SIG-M5 treated with dmso at 0.1 percent for 504 hours (cell line): Measurements from ENCODE around the gene UBE2D2.
A peak's percentile ranks its signal among the peaks of the same experiment; 100 is the strongest.

Source experiments
- DNase-seq: peaks from one replicate; lab custom pipeline; 2025; ENCODE audit not compliant: unreplicated experiment; lab: John Stamatoyannopoulos, UW

UBE2D2 gene

DNA sequence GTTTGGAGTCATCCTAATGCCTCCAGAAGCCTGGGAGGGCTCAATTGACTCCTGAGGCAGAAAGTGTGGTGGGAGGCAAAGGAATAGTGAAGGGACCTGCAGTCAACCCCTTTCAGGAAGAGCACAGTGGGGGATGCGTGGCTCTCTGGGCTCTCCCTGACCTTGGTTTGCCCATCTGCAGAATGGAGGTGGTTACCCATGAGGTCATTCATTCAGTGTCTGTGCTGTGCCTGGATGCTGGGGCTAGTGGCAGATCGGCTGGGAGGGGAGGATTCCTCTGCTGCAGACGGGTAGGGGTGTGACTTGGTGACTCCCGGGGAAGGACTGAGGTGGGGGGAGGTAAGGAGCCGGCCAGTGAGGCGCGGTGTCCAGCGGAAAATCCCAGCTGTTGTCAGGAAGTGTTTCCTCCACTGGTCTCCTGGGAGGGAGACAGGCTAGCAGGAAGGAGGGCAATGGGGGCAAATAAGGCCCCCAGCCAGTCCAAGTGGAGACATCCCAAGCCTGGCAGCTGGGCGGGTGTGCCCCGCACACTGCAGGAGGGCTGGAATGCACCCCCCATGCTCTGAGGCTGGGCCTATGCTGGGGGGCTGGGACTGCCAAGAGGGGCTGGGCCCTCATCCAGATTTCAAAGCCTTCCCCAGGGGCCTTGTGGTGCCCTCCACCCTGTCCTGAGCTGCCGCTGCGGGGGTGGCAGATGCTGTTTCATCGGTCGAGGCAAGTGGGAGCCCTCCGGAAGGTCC, 98.0 kb downstream of the UBE2D2 start:
- no peak for DNase-seq

DNA sequence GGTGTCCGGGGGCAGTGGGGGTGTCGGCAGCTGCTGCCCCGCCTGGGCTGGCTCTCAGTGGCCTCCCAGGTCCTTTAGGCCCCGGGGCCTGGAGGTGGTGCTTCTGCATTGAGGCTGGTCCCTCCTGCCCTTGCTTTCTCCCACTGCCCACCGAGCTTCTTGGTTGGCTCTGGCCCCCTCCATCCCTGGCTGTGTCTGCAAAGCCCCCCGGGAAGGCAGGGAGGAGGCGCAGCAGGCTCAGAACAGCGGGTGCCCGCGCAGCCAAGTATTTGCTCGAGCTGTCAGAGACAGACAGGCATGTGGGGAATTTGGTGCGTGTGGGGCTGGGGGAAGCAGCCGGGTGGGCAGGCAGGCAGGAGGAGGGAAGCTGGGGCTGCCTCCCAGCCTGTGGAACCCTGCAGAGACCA, 98.6 kb downstream of the UBE2D2 start:
- no peak for DNase-seq

DNA sequence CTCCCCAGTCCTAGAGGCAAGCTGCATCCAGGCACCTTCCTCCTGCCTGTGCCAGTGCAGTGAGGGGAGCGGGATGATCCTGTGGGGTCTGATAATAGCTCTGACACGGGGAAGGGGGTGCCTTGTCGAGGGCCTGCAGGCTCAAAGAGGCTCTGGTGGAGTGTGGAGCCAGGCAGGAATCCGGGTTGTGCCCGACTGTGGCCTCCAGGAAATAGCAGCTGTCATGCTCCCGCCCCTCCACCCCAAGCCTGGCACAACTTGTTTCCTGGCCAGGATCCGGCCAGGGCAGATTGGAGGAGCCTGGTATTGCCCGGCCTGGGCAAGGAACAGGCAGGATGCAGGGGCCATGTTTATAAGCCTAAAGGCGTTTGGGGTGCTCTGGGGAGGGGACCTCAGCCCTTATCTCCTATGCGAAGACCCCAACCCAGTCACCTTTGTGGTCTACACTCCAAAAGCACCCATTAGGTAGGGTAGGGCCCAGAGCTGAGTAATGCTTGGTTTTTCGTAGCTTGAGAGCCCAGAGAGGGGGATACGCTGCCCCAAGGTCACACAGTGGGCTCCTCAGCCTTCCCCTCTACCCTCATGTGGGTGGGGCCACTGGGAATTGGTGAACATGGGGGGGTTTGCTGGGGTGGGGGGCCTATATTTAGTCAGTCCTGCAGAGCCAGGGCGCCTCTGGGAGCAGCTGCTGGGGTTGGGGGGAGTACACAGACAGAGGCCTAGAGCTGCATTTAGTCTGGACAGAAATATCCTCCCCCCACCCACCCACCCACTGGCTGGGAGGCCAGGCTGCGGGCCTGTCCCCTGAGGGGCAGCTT, 99.2 kb downstream of the UBE2D2 start:
- peak; percentile 25 for DNase-seq

DNA sequence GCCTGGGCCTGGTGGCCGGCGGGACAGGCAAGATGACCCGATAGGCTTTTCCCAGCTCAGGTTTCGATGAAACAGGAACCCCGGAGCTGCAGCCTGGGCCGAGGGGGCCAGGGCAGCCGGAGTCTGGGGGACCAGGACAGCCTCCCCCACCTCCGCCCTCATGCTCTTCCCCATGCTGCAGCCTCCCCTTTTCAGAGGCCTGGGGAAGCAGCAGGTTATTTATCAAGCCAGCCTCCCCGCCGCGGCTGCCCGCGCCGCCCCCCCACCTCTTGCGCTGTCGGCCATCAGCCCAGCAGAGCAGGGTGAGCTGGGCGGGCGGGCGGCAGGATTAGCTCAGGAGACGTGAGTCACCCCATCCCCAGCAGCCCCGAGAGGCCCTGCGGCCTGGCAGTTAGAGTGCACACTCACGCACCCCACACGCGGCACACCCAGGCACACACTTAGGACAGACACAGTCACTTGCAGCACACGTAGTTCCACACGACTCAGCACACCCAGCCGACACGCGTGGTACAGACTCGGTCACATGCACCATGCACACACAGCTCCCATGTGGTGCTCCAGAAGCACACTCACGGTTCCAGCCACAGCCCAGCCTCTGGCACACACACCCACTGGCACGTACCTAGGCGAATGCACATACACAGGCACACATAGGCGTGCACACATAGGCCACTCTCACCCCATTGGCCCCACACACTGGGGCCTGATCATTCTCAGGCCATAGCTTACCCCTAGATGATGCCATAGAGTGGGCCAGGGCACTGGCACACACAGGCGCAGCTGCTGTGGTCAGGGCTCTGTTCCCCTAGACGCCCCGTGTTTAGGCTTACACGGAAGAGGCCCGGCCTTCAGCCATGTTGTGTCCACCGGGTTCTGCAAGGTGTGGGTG, 100.0 kb downstream of the UBE2D2 start:
- DNase-seq = peak; percentile 92

DNA sequence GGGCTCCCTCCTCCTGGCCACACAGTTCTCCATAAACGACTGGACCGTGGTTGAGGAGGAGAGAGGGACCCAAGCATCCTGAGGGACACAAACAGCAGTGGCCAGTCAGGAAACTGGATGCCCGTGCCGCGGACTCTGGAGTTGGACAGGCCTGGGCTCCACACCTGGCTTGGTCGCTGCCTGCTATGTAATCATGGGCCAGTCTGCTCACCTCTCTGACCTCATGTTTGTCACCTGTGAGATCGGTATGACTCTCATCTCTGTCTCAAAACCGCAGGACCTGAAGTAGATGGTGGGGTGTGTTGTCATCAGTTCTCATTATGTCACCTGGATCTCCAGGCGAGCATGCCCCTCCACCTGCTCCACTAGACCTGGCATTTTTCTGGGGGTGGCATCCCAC, 101.5 kb downstream of the UBE2D2 start:
- no peak for DNase-seq

DNA sequence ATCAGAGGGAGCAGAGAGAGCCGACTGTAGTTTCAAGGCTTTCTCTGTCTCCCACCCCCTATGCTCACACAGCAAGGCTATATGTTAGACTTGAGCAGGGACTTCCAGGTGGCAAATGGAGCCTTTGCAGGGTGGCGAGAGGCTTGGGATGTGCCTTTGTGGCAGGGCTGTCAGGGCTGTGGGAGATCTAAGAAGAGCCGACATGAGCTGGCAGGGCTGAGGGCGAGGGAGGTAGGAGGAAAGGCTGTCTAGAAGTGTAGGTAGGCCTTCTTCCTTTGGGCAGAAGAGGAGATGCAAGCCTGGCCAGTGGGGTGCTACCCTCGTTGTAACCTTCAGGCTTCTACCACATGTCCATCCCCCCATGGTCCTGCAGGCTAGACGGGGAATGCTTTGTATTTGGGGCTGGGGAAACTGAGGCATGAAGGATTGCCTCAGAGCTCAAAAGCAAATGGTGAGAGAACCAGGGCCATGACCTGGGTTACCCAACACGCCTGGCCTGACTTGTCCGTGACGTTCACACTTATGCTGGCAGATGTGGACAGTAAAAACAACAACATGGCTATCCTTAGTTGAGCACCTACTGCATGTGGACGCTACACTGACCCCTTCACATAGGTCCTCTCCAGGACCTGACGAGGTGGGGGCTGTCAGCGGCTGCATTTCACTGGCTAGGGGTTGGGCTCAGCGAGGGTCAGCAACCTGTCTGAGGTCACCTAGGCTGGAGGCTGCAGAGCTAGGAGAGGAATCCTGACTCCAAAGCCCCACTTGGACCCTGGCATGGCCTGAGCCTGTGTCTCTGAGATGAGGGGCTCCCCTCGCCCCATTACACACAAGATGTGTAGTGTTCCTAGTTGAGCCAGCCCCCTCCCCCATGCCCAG, 102.3 kb downstream of the UBE2D2 start:
- DNase-seq = no peak

DNA sequence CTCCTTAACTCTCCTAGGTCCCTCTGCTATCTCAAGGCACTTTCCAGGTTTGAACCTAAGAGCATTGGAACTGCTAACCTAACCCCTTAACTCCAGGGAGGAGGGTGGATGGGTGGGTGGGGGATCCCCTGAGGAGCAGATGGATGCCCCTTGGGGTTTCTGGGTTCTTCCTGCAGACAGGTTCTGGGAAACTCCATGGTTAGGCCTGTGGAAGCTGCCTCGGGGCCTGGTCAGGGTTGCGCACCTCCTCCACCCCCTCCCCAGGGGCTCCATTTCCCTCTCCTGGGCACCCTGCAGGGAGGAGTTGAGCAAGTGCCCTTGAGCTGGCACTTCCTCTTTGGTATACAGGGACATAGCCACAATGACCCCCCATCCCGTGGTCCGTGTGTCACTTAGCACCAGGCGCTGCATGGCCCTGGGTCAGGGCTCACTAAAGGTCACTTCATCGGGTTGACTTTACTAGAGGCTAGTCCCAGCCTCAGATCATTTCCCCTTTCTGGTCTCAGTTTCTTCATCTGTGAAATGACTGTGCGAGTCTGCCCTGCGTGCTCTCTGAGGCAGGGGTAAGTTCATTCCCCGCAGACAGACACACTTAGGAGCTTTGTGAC, 103.1 kb downstream of the UBE2D2 start:
- DNase-seq = peak; percentile 93

DNA sequence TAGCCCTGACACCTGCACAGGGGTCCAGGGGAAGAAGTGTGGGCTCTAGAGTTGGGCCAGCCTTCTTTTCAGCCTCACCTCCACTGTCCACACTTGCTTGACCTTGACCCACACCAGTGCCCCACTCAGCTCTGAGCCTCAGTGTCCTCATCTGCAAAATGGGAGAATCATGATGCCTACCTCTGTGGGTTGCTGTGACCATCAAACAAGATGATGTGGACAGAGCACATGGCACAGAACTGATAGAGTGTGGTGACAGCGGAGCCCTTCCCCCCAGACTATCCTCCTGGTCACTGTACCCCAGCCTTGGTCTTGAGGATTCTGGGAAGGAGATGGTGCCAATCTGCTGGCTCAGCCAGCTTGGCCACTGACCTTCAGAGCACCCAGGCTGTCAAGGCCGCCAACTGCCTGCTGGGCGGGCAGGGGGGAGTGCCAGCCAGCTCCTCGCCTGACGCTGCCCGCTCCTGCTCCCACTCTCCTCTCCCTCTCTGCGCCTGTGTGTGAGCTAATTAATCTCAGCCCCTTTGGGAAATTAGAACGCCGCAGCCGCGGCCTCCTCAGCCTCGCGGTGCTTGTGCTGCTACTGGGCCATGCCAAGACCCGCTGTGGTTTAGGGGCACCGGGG, 103.7 kb downstream of the UBE2D2 start:
- no peak for DNase-seq

DNA sequence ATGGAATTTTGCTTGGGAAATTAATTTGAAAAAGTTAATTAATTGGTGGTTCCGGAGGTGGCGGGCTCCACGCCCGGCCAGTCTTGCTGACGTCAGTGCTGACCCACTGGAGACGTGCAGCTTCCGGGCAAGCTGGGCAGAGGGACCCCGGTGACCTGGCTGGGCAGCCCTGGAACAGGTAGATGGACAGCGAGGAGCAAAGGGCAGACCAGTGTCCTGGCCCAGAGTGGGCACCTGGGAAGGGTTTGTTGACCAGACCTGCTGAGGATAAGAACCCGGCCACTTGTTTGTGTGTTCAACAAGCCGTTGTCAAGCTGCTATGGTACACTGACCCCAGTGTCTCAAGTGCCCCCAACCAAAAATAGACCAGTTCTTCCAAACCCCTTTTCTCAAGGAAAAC, 104.5 kb downstream of the UBE2D2 start:
- no peak for DNase-seq

DNA sequence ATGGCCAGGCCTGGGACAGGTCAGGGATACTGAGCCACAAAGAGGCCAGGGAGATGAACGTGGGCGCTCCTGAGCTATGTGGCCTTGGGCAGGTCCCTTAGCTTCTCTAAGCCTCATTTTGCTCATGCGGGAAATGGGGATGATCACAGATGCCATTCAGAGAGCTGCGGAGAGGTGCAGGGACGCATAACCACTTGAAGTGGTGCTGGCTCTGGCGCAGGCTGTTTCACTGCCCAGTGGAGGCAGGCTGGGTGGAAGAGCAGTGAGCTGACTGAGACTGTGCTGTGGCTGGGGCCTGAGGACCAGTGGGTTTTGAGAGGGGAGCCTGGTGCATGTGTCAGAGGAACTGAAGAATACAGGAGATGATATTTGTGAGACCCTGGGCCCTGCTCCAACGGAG, 105.4 kb downstream of the UBE2D2 start:
- no peak for DNase-seq

DNA sequence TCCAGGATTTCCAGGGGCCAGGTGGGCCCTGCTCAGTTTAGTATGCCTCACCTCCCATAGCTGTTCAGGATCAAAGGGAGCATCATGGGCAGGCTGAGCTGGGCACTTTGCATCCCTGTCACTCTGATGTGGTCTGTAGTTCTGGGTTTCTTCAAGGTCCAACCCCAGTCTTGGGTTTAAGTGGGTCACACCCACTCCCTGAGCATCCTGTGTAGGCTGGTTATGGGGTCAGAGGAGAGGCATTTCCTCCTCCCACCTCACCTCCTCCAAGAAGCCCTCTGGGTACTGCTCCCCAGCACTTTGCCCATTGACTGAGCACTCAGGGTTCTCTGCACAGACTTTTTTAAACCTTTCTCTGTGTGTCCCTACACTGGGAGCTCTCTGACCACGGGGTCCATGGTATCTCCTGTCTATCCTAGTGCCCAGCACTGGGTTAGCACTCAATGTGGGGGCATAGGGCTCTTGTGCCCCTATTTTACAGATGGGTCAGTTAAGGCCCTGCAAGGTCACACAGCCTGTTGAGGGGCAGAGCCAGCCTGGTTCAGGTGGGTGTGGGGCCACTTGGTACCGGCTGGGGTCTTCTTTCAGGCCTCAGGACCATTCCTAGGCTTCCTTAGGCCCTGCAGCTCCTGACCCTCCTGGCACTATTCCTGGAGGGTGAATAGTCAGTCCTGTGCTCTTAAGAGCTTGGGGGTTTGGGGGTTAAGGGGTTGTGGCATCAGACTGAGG, 106.0 kb downstream of the UBE2D2 start:
- DNase-seq = no peak

DNA sequence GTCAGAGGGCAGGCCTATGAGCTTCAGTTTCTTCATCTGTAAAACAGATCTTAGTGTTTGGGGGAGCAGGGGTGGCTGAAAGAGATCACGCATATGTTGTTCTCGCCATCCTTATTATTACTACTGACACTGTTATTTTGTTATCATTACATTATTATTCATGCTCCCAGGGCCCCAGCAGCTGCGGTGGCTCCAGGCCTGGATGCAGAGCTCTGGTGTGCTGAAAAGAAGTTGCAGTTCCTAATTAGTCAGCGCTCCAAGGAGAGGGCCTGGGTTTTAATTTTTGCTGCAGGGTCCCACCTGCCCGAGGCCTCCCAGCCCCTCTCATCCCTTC, 106.6 kb downstream of the UBE2D2 start:
- no peak for DNase-seq

DNA sequence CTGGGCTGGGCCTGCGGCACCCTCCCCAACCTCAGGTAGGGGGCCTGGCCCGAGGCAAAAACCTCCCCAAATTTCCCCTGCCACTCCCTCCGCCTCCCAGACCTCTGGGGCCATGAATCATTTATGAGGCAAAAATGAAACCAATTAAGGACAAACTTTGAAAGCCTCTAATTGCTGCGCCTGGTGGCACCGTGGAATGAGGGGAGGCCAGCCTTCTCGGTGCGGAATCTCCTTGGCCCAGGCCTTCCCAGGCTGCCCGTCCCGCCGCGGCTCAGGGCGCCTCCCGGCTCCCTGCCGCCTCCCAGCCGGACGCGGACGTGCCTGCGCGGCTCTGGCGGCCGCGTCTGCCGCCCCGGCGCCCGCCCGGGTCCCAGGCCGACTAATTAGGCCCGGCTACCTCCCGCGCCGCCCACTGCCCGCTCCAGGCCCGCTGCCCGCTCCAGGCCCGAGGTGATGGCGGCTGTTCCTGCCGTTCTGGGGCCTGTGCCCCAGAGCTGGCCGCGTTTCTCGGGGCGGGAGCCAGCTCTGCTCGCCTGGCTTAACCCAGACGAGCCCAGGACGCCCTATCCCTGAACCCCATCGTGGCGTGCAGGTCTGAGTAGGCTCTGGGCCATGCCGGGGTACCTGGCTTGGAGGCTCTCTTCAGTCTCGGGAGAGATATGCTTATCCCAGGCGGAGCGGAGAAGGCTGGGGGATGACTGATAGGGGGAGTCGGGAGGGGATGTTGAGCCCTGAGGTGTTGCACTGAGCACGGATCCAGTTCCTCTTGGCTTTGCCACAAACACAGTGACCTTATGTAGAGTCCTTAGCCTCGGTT, 107.1 kb downstream of the UBE2D2 start:
- DNase-seq = no peak

DNA sequence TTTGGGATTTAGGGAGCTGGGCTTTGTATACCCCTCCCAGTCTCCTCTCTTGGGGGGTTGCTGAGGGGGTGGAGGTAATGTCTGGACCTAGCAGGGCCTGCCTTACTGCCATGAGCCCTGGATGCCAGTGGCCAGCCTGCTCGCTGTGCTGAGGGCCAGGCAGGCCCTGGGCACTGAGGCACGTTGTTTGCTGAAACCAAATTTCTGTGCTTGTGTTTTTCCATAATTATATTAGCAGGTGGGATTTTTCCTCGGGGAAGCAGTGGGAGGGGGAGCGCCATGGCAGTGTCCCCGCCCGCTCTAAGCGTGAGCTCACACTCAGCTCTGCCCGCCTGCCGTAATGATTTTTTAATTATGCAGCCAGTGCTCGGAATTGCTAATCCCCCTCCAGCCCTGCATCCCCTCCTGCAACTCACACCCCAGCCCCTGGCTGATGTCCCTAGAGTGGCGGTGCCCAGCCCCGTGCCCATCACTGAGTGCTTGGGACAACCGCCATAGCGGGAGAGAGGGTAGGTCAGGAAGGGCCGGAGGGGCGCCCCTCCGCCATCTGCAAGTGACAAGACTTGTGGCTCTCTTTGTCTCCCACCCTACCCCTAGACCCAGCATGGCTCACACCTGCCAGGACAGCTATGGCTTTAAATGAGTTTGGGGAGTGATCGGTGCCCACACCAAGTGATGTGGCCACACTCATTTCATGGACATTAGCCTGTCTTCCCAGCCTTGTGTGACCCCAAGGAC, 108.0 kb downstream of the UBE2D2 start:
- DNase-seq = no peak

DNA sequence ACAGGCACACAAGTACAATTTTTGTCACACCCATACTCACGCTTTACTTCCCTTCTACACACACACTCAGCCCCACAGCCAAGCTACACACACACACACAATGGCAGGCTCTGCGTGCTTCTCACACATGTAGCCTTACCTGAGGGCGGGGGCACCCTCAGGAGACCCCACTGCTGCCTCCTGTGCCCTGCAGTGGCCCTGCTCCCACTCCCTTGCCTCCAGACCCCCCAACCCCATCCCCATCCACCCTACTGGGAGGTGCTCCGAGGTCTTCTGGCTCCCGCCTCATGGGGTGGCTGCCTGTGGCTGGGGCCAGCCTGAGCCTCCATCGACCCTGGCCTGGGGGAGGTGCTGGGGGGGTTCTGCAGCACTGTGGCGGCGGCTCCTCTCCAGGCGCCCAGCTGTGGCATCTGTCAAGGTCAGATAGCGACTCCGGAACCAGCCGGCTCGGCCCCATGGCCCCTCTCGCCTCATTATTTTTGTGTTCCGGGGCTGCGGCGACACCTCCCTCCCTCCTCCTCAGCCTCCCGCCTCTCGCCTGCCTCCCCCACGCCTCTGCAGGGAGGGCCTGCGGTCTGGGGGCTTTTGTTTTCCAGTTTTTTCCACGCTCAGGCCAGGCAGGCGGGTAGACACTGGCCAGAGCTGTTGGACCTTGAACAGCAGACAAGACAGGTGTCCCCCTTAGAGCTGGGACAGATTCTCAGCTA, 108.7 kb downstream of the UBE2D2 start:
- no peak for DNase-seq

DNA sequence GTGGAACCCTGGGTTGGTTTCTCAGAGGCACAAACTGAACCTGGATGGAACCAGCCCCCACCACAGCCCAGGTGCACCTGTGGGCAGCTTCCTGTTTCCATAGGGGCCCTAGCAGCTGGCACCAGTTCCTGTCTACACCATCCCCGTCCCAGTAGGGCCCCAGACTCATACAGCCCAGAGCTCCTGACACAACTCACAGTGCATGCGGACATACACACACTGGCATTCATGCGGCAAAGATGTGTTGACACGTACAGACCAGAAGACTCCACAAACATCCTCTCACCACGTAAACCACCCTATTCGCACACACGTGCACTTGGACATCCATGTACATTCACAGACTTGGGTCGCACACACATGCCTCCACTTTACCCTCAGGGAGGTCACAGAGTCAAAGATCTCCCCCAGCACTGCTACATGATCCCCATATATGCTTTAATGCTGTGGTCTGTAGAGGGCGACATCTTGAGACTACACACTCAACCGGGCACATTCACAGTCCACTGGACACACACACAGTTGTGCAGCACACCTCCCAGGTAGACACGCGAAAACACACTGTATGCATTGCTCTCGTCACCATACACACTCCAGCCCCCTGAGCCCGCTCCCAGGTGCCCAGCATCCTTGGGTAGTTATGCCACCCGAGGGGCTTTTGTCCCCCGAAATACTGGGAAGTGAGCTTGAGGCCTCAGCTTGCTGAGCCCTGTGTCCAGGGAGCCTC, 109.4 kb downstream of the UBE2D2 start:
- DNase-seq = no peak
